ENCODE measurements around the gene EFHC1.

DNA sequence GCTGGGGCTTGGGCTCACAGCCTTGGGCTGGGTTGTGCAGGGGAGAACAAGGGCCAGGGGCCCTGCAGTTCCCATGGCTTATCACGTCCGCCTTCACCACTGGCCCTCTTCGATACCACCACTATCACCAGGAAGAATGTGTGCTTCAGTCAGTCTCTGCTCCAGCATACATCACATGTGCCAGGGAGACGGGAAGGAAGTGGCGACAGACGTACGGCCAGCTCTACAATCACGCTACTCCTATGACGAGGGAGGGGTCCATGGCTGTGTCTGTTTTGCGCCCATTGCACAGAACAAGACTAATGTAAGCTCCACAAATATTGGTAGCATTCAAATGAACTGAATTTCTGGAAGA is 84.6 kb downstream of the EFHC1 start:
- no peak for TF ChIP-seq NFYB (CRISPR knock-in tag; conservative IDR thresholded peaks at IDR 0.05; ENCODE audit: low read depth)
- TF ChIP-seq CTCF (IDR thresholded peaks at IDR 0.05) = no peak
- TF ChIP-seq, protein P1, sequence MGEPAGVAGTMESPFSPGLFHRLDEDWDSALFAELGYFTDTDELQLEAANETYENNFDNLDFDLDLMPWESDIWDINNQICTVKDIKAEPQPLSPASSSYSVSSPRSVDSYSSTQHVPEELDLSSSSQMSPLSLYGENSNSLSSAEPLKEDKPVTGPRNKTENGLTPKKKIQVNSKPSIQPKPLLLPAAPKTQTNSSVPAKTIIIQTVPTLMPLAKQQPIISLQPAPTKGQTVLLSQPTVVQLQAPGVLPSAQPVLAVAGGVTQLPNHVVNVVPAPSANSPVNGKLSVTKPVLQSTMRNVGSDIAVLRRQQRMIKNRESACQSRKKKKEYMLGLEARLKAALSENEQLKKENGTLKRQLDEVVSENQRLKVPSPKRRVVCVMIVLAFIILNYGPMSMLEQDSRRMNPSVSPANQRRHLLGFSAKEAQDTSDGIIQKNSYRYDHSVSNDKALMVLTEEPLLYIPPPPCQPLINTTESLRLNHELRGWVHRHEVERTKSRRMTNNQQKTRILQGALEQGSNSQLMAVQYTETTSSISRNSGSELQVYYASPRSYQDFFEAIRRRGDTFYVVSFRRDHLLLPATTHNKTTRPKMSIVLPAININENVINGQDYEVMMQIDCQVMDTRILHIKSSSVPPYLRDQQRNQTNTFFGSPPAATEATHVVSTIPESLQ (CRISPR knock-in tag; IDR thresholded peaks at IDR 0.05) = no peak

All from WTC11 (cell line).